SIG-M5 treated with dmso at 0.1 percent for 504 hours (cell line): ENCODE data around the gene ARRDC3.
A peak's percentile ranks its signal among the peaks of the same experiment; 100 is the strongest.
"Not testable (repeated sequence)": the region's sequence is repeated elsewhere in the genome, so short reads cannot be mapped to it uniquely, and the experiment has no call there.

ENCODE experiments used
- DNase-seq: peaks from one replicate; lab custom pipeline; 2025; ENCODE audit not compliant: unreplicated experiment; lab: John Stamatoyannopoulos, UW

The ARRDC3 gene

DNA sequence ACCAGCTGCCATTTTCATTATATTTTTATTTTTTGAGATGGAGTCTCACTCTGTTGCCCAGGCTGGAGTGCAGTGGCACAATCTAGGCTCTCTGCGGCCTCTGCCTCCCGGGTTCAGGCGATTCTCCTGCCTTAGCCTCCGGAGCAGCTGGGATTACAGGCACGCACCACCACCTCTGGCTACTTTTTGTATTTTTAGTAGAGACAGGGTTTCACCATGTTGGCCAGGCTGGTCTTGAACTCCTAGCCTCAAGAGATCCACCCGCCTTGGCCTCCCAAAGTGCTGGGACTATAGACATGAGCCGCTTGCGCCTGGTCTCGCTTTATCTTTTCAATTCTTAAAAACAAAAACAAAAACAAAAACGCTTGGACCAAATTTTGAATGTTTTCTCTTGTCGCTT is 2.5 kb upstream of the ARRDC3 start:
- DNase-seq: not testable (repeated sequence)

DNA sequence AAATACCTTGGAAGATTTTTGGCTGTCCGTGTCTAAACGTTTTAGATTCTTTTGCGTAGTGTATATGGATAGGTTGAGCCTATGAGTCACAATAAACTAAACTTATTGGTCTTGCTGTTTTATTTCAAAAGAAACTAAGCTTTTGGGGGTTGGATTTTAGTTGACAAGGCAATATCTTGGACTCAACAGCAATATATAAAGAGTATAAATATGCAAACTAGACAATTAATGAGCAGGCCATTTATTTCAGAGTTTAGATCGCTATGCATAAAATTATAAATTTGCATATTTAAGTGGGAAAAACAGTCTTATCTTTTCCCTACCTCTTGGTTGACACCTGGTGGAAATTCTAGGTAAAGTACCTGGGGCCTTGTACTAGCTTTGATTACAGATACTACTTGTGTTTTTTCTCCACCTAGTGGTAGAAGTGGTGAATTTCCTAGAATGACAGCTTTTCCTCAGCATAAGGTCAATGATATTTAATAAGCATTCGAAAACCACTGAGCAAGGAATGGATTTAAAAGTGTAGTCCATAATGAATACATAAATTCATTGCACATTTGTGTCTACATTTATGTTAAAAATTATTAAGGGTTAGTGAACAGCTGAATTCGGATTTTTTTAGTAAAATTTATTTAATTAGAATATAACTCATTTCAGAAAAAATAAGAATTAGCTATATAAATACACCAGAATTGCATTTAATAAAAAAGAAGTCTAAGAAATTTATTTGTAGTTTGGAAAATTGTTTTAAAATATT is 1.7 kb upstream of the ARRDC3 start:
- DNase-seq: peak; percentile 93

DNA sequence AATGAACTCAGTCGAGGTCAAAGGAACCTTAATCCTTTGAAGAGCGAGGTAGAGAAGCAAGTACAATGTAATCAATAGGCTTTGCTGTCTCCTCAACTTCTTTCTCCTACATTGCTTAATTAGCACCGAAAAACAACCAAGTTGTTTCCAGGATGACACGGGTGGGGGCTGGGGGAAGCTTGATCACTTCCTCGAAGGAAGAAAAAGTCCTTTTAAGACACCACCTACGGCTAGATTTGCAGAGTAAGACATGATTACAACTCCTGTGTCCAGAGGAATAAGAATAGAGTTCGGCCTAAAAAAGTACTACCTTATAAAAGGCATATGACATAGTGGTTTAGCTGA is 811 bp upstream of the ARRDC3 start:
- peak; percentile 73 for DNase-seq

DNA sequence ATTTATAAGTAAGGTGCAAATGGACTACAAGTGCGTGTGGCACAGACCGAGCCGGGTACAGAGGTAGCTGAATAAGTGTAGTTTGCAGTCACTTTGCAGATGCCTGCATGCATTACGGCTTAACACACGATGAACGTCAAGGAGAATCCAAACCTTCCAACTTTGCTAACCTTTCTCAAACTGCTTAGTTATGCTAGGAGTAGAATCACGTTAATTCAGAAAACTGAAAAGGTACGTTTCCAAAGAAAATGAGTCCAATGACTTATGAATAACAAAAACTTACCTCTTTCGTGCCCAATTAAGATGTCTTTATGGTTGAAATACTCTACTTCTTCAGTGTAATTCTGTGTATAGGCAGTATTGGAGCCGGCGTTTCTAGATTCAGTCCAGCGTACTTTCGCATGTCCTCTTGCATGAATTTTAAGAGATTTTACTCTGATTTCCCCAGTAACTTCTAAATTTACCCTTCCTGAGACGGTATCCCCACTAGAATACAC is 539 bp downstream of the ARRDC3 start:
- DNase-seq: peak; percentile 72

DNA sequence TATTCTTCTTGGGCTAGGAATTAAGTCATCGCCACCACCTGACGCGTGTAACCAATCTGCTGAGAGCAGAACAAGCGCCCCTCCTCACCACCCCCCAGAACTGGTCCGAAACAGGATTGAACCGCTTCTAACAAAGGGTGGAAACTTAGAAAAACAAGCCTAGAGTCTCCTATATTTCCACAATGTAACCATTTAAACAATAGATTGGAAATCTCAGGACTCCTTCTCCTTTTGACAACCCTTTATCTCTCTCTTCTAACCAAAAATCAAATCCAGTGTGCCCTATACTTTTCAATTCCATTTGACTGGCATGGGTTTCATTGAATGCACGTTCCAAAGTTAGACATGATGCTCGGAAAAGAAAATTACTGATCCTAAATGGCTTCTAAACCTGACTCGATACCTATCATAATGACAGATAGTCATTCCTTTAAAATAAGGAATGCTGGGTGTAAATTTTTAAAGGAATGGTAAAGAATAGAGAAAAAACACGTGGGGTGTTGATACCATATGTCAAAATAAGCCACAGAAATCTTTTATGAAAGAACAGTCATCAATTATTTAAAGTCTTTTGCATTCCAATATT is 1.2 kb downstream of the ARRDC3 start:
- peak; percentile 88 for DNase-seq

DNA sequence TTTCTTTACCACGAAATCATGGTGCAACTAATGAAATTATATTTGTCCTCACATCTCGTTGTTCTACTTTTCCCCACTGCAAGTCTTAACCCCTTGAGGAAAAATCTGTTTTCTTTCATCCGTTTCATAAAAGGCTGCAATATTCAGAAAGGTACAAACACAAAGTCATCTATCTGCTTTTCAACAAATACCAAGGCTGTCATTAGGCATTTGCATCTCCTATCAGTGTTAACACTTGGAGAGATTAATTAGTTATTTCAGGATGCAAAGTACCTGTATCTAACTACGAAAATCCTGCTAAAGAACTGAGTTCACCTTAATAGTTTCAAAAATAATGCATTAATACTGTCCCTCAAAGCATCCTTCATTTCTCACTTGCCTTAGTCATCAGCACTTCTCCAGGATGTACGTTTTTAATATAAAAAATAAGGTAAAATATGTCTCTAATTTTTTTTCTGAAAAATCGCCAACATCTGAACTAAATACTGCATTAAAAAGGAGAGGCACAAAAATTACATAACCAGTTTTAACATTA is 1.8 kb downstream of the ARRDC3 start:
- peak; percentile 47 for DNase-seq

DNA sequence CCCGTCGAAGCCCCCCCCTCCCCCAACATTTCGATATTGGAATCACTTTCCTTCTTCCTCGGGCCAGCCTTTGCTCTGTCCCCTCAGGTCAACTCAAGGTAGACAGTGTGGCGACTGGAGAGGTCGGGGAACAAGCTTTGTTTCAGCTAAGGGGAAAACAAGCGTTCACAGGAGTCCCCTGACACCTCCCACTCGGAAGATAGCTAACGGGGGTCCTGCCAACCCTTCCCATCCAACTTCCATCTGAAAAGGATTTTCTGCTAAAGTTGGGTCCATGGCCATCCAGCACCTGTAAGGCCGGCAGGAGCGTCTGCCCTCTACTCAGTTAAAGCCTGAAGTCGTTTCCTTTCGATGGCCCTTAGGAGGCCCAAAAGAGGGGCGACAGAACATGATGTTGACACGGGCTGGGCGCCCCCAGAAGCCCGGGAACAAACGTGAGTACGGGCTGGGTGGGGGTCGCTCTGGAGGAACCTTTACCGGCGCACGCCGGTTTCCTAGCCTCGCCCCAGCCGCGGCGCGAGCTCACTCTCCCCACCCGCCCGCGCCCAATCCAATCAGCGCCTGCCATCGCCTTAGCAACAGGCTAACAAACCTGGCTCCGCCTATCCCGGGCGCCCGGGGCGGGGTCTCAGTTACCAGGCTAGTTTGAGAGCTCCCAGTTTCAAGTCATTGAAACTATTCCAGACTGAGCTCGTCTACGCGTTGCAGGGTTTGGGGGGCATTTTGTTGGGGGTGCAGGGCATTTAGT is 2.5 kb downstream of the ARRDC3 start:
- DNase-seq: peak; percentile 97

GRCh38 chr5:91379914-91380490 is 3.1 kb downstream of the ARRDC3 start:
- DNase-seq: peak; percentile 97

- no peak for DNase-seq
These were observed 3.7 kb downstream of the ARRDC3 start for GRCh38 chr5:91379246-91379913.

DNA sequence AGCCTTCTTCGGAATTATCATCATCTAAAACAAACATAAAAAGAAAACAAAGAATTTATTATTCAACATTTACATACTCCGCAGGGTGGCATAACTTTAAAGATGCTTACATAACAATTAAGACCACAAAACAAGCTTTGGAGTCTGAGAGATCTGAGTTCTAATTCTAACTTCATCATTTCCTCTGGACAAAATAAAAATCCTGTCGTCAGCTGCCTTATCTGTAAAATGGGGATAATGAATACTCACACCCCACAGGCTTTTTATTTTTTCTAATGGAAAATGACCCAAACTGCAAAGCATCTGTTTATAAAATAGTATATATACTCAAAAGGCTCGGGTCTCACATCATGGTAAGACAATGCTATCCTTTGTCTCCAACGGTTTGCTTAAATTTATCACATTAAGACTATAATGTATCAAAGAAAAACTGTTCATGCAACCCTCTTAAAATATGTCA is 4.3 kb downstream of the ARRDC3 start:
- DNase-seq: no peak

DNA sequence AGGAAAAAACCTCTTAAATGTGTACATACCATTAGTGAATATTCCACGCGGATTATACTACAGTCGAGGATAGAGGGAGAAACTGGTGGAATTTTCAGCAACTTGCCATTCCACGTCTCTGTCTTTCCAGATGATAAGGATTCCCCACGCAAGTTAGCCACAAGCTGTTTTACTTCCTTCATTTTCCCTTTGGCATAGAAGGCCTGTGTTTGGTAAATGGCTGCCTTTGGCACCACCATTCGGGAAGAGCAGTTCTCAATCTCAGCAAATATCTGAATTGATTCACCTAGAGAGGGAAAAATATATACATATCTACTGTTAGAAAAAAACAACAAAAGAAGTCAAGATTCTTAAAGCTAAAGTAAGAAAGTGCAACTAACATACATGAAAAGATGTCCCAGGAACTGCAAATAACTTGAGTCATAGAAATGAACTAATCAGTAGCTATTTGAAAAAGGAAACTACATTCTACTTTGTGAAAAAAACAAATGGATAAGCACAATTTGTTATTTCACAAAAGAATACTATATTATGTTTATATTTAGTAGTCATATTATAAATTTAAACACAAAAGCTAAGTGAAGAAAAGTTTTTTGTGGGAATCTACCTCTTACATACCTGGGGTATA is 8.1 kb downstream of the ARRDC3 start:
- DNase-seq: no peak

DNA sequence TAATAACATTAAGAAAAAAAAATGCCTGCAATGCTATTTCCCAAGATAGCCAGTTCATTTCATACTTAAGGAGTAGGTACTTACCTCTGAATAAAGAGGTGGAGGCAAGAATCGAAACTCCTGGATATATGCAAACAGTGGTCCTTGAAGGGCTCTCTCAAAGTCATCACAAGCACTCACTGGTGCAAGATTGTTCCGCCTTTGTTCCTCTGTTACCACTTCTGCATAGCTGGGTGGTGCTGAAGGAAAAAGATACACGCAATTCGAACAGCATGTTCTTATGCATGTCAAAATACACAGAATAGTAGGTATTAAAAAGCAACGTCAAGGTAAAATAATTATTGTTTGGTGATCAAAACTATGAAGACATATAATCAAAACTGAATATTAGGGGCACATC is 9.5 kb downstream of the ARRDC3 start:
- DNase-seq: no peak

- DNase-seq: no peak
These were observed 10.1 kb downstream of the ARRDC3 start for GRCh38 chr5:91373006-91373405.

DNA sequence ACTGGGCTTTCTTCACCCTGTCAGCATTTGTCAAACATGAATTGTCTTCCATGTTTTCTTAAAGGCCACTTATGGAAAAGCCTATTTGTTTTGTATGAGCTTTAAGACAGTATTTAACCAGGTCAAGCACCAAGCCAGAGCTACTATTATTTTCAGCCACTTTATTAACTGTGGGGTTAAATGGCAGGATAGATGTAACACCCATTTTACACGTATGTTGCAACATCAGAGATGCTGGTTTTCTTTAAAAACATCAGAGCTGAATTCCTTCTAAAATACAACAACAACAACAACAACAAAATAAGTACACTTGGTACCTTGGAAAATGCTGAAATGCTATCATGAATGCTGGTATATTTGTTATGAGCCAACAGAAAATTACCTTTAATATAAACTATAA is 13.6 kb downstream of the ARRDC3 start:
- DNase-seq: no peak

GRCh38 chr5:91367908-91368648 is 15.0 kb downstream of the ARRDC3 start:
- DNase-seq: no peak

DNA sequence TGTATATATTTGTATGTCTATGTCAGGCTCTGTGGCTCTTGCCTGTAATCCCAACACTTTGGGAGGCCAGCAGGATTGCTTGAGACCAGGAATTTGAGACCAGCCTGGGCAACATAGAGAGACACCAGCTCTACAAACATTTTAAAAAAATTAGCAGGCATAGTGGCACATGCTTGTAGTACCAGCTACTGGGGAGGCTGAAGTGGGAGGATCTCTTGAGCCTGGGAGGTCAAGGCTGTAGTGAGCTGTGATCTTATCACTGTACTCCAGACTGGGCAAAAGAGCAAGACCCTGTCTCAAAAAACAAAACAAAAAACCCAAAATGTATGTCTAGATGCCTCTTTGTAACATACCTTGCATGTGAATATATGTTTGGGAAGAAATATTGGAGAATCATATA is 15.8 kb downstream of the ARRDC3 start:
- no peak for DNase-seq

DNA sequence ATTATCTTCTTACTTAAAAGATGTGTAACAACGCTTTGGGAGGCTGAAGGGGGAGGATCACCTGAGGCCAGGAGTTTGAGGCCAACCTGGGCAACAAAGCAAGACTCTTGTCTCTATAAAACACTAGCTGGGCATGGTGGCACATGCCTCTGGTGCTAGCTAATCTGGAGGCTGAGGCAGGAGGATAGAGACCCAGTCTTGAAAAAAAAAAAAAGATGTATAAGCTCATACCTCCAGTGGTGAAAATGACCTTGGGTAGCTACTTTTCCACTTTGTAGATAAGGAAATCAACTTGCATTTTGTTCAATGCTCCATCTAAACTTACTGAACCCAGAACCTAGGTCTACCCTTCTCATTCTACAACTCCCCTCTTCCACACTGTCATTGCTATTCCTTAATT is 16.6 kb downstream of the ARRDC3 start:
- DNase-seq: no peak

- no peak for DNase-seq
These were observed 17.6 kb downstream of the ARRDC3 start for GRCh38 chr5:91365498-91365897.

DNA sequence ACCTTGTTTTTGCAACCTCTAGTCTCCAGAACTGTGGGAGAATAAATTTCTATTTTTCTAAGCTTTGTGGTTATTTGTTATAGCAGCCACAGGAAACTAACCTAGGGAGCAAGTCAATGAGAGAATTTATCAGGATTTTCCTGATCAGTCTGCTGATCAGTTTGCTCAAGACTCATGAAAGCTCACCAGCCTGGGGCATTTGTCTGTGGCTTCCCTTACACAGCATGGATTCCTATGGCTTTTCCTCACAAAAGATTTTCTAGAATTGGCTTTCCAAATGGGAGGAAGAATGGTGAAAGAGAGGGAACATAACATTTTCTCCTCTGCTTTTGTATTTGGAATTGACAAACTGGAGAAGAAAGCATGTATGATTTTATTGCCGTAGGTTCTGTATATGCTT is 20.2 kb downstream of the ARRDC3 start:
- DNase-seq: no peak

DNA sequence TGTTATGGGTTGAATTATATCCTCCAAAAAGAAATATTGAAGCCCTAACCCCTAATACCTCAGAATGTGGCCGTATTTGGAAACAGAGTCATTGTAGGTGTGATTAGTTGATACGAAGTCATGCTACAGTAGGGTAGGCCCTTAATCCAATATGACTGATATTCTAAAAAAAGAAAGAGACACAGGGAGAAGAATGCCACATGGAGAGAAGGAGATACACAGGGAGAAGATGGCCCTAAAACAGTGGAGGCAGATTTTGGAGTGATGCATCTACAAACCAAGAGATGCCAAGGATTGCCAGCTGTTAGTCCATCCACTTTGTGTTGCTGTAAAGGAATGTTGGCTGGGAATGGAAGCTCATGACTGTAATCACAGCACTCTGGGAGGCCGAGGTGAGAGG is 21.3 kb downstream of the ARRDC3 start:
- DNase-seq: no peak
